GM18502 (cell line): ENCODE data around the gene CD34.

Experiments used
- ATAC-seq: cut with Tn5 transposase; IDR thresholded peaks from one replicate; pipeline ENCODE4 v1.9.1; 2021; ENCODE audit warnings: mild to moderate bottlenecking; ENCODE audit not compliant: unreplicated experiment, poor library complexity

Gene CD34

DNA sequence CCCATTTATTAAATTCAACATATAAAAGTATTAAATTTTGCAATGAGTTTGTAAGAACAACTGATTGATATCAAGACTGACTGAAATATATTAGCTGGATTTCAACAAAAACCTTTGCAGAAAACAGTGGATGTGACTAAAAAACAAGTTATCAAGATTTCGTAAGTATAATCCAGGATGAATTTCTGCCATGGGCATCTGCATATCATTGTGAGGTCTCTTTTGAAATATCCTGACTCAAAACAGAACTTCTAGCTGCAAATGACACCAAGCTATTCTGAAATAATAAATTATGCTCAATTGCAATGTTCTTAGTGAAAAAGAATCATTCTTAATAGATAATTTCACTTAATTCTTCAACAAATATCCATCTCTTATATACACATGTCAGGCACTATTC lies 52.6 kb downstream of the CD34 start:
- ATAC-seq, result no peak

DNA sequence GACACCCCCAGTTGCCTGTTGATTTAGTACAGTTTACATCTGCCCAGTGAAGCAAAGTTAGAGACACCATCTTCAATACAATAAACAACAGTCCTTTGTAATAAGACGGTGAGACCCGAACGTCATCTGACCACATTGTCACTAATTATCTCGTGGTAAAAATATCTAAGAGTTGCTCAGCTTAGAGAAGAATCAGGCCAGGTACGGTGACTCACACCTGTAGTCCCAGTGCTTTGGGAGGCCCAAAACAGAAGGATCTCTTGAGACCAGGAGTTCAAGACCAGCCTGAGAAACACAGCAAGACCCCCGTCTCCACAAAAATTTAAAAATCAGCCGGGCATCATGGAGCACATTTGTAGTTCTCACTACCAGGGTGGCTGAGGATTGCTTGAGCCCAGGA lies 53.5 kb downstream of the CD34 start:
- no peak for ATAC-seq

DNA sequence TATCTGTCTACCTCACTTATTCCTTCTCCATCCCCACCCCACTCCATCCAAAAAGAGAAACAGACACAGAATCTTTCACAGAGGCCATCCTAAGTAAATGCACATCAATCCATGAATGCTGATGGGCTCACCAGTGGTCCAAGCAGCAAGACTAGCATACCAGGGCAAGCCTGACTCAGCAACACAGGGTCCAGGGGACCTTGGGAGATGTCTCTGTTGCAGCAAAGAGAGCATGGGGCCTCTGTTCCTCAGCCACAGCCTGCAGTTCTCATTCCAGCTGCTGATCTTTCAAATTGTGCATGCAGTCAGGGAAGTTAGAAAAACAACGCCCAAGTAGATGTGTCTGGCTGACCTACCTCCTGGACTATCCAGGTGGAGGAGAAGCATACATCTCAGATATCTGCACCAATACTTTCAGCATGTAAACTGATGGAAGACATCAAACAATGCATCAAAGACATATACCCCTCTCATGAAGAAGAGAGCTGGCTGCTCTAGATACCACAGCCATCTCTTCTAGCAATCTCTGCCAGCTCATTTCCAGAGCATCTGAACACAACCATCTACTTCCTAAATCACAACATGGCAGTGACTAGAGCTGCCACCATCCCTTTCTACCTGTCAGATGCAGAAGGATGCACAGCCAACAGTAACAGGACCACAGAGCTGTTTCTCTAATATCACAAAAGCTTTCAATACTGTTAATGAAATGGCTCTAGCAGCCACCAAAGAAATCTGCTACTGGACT lies 54.5 kb downstream of the CD34 start:
- ATAC-seq, result no peak

DNA sequence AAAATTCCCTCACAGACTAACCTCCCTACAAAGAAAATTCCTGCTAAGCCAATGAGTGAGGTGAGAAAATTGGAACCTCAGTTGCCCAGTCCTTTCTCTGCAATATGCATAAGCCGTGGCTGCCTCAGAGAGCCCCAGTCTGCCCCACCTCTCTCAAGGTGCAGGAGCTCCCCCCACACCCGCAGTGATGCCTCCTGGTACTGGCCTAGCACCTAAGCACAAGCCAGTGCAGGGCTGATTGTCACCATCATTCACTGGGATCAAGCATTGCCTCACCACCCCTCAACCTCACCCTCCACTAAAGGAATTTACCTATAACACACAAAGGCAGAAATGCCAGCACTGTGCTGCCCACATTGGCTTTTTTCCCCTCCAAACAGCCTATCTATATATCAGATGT lies 56.9 kb downstream of the CD34 start:
- no peak for ATAC-seq

DNA sequence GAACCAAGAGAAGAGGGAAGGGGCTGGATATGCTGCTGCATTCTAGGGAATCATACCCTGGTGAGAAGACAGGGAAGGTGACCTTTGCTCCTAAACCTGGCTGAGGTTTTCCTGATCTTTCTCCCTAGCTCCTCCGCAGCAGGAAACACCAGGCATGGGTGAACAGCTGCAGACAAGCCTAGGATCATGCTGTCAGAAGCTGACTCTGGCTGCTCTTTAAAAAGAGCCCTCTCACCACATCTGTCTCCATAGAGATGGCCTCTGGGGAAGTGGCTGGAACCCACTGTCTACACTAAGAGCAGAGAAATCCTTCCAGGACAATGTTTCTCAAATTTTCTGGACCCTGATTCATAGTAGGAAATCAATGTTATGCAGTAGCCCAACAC lies 57.6 kb downstream of the CD34 start:
- ATAC-seq, result no peak

DNA sequence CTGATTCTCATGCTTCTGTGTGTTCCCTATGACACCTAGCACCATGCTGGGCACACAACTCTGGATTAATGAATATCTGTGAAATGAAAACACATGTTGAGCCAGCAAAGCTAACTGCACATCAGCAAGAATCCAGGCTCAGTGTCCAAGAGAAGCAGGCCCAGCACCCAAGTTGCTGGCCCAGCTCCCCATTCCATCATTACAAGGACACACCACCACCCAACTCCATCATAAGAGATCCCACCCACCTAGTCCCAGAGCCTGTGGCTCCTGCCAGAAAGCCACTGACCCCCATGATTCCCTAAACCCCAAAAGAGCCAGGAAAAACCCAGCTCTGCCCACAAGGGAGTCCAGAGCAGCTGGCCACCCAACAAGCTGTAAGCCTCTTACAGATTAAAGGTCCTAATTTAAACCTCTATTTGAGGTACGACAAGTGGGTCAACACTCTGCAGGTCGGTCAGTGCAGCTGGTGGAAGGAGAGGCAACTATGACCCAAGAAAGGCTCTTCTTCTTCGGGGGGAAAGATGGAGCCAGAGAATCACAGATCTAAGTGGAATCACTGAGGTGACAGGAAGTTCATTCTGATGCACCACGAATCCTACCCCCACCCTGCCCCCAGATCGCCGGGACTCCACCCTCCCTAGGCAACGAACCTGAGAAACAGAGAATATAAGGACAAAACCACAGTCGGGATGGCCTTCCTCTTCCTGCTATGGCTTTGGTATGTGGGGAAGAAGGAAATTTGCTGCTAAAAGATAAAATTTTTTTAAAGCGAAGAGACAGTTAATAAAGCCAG lies 58.2 kb downstream of the CD34 start:
- no peak for ATAC-seq

DNA sequence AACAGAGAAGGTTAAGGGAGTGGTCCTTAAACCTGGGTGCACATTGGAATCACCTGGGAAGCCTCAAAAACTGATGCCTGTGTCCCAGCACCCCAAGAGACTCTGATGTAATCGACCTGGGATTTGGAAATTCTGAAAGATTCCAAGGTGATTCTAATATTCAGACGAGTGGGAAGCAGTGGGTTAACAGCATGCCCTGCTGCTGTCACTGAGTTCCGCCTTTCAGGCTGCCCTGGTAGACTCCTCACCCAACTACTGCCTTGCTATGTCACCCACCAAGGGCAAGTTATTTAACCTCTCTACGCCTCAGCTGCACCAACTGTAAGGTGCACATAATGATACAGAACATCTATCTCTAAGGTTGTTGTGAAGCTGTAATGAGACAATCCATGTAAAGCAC lies 59.2 kb downstream of the CD34 start:
- ATAC-seq, result no peak

DNA sequence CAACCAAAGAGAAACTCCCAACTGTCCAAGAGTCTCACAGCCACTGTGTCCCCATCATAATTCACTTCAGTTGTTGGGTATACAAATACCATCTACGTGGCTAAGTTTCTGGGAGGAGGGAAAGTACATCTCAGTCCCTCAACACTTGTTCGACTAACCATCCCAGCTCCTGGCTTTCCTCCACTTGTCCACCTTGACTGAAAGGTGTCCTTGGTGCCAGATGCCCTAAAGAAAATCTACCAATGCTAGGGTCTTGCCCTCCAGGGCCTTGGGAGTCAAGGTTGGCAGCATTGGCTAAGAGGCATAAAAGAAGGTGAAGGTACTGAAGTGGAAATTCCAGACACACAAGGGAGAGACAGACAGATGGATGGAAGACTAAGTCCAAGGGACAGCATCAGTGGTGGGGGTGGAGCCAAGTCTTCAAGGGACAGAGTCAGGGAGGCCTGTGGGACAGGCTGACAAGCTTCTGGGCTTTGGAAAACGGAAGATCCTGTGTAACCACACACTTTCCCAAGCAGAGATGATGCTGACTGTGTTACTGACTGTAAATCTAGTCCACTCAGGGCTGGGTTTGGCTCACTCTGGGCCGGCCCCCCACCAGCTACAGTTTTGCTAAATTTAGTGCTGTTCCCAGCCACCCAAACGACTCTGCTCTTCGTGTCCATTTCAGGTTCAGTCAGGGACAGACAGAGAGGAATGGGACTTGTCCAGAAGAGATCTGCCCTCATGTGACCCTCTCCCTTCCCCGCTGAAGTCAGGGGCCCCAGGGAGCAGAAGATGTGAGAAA lies 60.1 kb downstream of the CD34 start:
- ATAC-seq, result no peak

DNA sequence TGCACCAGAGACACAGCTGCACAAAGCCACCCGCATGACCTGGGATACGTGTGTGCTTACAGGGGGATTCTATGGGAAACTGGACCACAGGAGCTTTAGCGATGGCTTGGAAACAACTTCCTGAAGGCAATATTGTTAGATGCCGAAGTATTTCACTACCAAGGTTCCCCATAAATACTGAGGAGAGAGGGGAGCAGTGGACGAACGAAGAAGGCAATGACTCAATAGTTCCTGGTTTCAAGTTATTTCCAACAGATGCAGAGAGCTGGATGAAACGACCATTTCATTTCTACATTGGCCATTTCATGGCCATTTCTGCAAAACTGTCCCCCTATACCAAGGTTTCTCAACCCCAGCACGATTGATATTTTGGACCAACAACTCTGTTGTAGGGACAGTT lies 61.3 kb downstream of the CD34 start:
- no peak for ATAC-seq

DNA sequence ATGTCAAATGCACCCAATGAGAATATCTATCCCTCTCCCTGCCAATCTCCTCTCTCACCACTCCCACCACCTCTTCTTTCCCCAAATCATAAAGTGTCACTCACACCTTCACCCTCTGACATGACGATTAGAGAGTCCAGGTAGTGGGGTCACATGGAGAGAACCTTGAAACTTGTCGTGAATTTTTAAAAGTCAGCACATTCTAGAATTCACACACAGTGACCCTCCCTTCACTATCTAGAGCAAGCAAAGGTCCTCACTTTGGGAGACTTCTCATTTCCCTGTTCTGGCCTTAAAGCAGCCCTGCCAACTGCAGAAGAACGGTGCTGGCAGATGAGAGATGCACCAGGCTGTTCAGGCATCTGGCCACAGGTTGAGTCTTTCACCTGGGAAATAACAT lies 61.9 kb downstream of the CD34 start:
- no peak for ATAC-seq

DNA sequence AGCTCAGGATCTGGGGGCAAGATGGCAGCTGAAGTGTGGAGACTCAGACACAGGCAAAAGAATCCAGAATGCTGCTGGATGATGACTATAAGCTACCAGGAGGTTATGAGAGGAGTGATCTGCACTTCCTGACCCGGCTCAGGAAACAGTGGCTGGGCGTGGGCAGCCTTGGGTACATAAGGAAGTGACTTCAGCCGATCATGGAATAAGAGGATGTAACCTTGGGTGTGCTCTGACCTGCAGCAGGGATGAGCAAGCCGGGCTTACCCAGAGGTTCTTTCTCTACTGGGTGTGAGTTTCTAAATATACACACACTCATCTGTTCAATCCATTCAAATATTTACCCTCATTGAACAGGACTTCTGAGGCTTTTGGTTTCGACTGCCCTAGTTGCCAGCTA lies 62.7 kb downstream of the CD34 start:
- no peak for ATAC-seq

DNA sequence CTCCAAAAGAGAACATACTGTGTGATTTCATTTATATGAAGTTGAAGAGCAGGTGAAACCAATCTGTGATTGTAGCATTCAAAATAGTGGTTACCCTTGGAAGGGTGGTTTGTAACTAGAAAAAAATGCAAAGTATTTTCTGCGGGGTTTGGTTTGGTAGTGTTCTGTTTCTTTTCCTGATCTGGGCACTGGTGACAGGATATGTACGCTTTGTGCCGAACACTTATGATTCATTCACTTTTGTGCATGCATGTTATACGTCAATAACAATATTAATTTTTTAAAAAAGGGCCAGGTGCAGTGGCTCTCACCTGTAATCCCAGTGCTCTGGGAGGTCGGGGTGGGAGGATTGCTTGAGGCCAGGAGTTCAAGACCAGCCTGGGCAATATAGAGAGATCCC lies 63.8 kb downstream of the CD34 start:
- ATAC-seq, result no peak

DNA sequence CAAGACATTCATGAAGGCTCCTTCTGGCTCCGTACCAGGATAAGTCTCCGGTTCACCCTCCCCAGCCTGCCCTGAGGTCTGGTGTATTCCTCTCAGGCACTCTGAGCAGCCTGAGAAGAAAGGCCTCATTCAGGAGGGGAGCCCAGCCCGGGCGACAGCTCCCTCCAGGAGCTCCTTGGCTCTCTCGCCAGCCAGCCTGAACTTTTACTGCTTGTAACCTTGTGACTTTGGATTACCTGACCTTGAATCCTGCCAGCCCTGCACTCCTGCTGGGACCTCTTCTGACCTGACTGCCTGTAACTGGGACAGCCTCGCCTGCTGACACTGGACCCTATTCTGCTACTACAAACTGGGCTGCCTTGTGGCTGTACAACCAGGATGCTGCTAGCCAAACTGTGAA lies 65.8 kb downstream of the CD34 start:
- ATAC-seq, result no peak

DNA sequence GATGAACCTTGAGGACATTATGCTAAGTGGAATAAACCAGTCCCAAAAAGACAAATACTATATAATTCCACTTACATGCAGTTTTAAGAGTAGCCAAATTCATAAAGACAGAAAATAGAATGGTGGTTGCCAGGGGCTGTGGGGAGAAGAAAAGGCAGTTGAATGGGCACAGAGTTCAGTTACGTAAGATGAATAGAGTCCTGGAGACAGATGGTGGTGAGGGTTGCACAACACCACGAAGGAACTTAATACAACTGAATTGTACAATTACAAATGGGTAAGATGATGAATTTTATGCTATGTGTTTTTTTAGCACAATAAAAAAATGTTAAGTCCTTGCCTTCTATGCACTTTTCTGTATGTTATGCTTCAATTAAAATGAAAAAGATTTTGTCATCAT lies 66.6 kb downstream of the CD34 start:
- ATAC-seq, result no peak

DNA sequence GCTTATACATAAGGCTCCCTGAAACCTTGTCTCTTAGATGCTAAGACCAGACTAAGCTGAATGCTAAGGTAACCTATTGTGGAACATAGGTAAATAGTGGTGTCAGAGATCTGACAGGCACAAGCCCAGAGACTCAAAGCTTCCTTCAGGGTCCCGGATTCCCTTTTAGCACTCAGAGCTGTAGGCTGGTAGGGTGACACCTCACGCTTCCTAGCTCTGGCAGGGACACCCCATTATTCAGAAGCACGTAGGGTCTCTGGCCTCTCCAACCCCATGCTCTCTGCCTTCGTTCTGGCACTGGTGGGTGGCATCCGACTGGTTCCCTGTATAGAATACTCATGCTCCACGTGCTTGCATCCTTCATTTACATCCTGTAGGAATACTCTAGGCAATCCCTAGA lies 68.4 kb downstream of the CD34 start:
- ATAC-seq, result no peak

DNA sequence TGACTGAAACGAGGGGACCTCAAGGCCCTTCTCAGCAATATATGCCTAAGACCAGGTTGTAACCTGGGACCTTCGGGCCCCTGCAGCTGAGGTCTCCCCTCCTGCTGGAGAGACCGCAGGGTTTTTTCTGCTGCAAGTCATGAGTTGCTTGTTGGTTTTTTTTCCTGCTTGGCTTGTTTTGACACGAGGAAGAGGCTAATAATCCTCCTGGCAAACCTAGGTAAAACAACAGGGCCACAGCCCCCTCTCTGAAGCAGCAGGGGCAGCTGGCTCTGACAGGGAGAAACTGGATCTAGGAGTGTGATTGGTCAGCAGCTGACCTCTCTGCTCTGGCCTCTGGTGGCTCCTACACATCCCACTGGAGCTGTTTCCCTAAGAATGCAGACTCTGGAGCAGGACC lies 69.0 kb downstream of the CD34 start:
- no peak for ATAC-seq

DNA sequence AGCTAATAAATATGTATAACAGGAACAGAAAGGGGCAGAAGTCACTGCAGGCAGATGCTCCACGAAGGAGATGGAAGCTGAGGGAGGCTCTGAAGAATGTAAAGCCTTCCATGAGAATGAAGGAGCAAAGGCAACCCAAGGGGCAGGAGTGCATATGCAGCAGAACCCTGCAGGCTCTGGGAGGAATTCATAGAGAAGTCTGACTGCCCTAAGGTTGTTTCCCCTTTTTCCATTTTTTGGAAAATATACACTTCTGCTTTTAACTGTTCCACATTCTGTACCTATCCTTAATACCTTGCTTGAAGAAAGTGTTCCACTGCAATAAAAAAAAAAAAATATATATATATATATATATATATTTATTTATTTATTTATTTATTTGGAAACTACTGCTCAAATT lies 69.6 kb downstream of the CD34 start:
- ATAC-seq, result no peak

DNA sequence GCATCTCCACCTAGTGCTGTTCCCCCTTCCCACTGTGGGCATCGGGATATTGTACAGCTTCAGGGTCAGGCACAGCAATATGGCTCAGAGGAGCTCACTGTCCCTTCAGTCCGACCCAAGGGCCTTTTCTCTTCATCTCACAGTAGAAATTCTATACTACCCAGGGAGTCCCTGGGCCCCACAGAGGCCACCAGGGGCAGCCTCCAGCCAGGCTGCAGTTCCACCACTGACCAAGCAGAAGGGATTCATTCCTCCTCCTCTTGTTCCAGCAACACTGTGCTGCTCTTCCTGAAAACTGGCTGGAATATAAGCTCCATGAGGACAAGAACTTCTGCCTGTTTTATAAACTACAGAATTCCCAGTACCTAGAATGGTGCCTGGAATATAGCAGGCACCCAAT lies 70.5 kb downstream of the CD34 start:
- no peak for ATAC-seq

DNA sequence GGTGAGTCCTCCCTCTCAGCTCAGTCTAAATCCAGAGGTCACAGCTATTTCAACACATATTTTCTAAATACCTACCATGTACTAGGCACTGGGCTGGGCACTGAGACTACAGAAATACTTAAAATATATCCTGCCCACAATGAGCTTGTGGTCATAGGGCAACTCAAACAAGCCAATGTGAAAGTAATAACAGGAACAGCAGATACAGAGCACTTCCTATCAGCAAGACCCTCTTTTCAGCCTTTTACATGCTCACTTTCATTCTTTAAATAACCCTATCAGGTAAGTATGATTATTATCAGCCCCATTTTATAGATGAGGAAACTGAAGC lies 71.9 kb downstream of the CD34 start:
- ATAC-seq, result no peak

DNA sequence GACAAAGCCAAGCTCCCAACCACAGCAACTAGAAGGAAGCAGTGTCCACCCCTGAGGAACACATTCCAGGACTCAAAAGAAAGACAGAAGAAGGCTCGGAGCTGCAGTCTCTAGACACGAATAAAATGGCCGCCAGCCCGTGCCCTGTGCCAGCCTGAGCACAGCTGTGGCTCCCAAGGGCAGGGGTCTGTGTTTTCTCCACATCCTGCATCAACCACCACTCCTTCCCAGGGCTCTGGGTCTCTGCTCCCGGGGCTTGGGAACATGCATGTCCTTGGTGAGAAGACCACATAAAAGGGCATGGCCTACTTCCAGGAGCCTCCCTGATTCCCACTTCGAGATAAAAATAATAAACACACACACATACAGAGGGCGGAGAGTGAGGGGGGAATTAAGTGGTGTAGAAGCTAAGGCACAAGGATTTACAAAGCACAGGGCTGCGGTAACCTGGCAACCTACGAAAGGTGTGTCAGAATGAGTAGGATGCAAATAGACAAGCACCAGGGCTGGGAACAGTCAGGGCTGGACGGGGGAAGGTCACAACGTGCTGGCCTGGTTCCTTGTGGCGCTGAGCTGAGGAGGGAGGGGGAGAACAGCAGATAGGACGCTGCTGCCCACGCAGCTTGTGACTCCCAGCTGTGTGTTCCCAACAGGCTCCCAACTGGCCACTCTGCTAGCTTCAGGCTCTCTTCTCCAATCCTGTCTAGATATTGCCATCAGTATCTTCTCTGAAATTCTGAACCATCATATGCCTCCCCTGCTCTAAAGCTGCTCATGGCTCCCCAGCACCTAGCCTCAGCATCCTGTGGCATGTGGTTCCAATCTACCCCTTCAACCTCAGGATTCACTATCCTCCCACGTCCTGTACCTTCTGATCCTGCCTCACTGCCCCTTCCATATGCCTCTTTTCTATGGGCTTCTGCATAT lies 72.5 kb downstream of the CD34 start:
- no peak for ATAC-seq
